ENCODE results near the gene STK39. TPM values are rescaled to one million over a fixed set of nuclear protein-coding genes. Genes with fewer than 3 reads are reported as not detected.

STK39 gene
- total RNA-seq, 1 experiment from 2014 or later, result 15.9 TPM

- no peaks in the 10 kb centered on the region for H3K4me1 ChIP-seq (ENCODE audit: insufficient read depth, low read length, poor library complexity, severe bottlenecking)
- H3K36me3 ChIP-seq (ENCODE audit: insufficient read depth, low read length, poor library complexity, severe bottlenecking), result no peaks in the 10 kb centered on the region
- no peaks in the 10 kb centered on the region for H3K27me3 ChIP-seq (replicated peaks; ENCODE audit: insufficient read depth, low read depth, low read length, poor library complexity)
- BruUV-seq (replicated peaks), result no TSS peak
- POLR2A ChIA-PET (ENCODE audit: low non-redundant PET), result no interaction called here
- CTCF ChIA-PET, result no interaction called here
- no peak for DNase-seq (ENCODE audit: low spot score)
- no peak for TF ChIP-seq EZH2 (IDR thresholded peaks at IDR 0.05; ENCODE audit: borderline replicate concordance, low read depth, low read length, poor library complexity, severe bottlenecking)
- TF ChIP-seq CTCF (conservative IDR thresholded peaks at IDR 0.05; ENCODE audit: low read depth, low read length), result no peak
- H3K27ac ChIP-seq (ENCODE audit: low read depth, low read length, poor library complexity, severe bottlenecking), result no peak overlapping the region
- H3K4me3 ChIP-seq (ENCODE audit: low read depth, low read length, poor library complexity, severe bottlenecking), result no peak overlapping the region
- intact Hi-C loops (cut with micrococcal nuclease; ENCODE audit: unreplicated experiment), result no loop called here
- H3K9me3 ChIP-seq (ENCODE audit: low read depth, low read length, poor library complexity, severe bottlenecking), result no peaks in the 10 kb centered on the region
These were observed 140.1 kb downstream of the STK39 start for GRCh38 chr2:168107322-168107721.

- no peak overlapping the region for H3K4me3 ChIP-seq (ENCODE audit: low read depth, low read length, poor library complexity, severe bottlenecking)
- no peak for DNase-seq (ENCODE audit: low spot score)
- no TSS peak for BruUV-seq (replicated peaks)
- POLR2A ChIA-PET (ENCODE audit: low non-redundant PET), result no interaction called here
- H3K36me3 ChIP-seq (ENCODE audit: insufficient read depth, low read length, poor library complexity, severe bottlenecking), result no peaks in the 10 kb centered on the region
- no peaks in the 10 kb centered on the region for H3K4me1 ChIP-seq (ENCODE audit: insufficient read depth, low read length, poor library complexity, severe bottlenecking)
- intact Hi-C loops (cut with micrococcal nuclease; ENCODE audit: unreplicated experiment), result no loop called here
- CTCF ChIA-PET, result no interaction called here
- H3K27ac ChIP-seq (ENCODE audit: low read depth, low read length, poor library complexity, severe bottlenecking), result no peak overlapping the region
- no peaks in the 10 kb centered on the region for H3K9me3 ChIP-seq (ENCODE audit: low read depth, low read length, poor library complexity, severe bottlenecking)
- H3K27me3 ChIP-seq (replicated peaks; ENCODE audit: insufficient read depth, low read depth, low read length, poor library complexity), result no peaks in the 10 kb centered on the region
- no peak for TF ChIP-seq EZH2 (IDR thresholded peaks at IDR 0.05; ENCODE audit: borderline replicate concordance, low read depth, low read length, poor library complexity, severe bottlenecking)
- no peak for TF ChIP-seq CTCF (conservative IDR thresholded peaks at IDR 0.05; ENCODE audit: low read depth, low read length)
These were observed 142.2 kb downstream of the STK39 start for GRCh38 chr2:168105127-168105683.

- H3K27ac ChIP-seq (ENCODE audit: low read depth, low read length, poor library complexity, severe bottlenecking), result no peak overlapping the region
- intact Hi-C loops (cut with micrococcal nuclease; ENCODE audit: unreplicated experiment), result no loop called here
- no peaks in the 10 kb centered on the region for H3K9me3 ChIP-seq (ENCODE audit: low read depth, low read length, poor library complexity, severe bottlenecking)
- BruUV-seq (replicated peaks), result no TSS peak
- H3K4me1 ChIP-seq (ENCODE audit: insufficient read depth, low read length, poor library complexity, severe bottlenecking), result no peaks in the 10 kb centered on the region
- H3K36me3 ChIP-seq (ENCODE audit: insufficient read depth, low read length, poor library complexity, severe bottlenecking), result no peaks in the 10 kb centered on the region
- CTCF ChIA-PET, result no interaction called here
- no peaks in the 10 kb centered on the region for H3K27me3 ChIP-seq (replicated peaks; ENCODE audit: insufficient read depth, low read depth, low read length, poor library complexity)
- no peak for DNase-seq (ENCODE audit: low spot score)
- no peak overlapping the region for H3K4me3 ChIP-seq (ENCODE audit: low read depth, low read length, poor library complexity, severe bottlenecking)
- no peak for TF ChIP-seq CTCF (conservative IDR thresholded peaks at IDR 0.05; ENCODE audit: low read depth, low read length)
- no peak for TF ChIP-seq EZH2 (IDR thresholded peaks at IDR 0.05; ENCODE audit: borderline replicate concordance, low read depth, low read length, poor library complexity, severe bottlenecking)
- POLR2A ChIA-PET (ENCODE audit: low non-redundant PET), result no interaction called here
These were observed 150.0 kb downstream of the STK39 start for GRCh38 chr2:168097431-168097830.

Data from A673 (cell line).